Testis (tissue), 2 donors: Measurements from ENCODE around the gene PLEKHM1.
"Not testable (repeated sequence)": the region's sequence is repeated elsewhere in the genome, so short reads cannot be mapped to it uniquely, and the experiment has no call there.

ENCODE experiments used
- POLR2A ChIP-seq: fragments of 450-650 bp; IDR thresholded peaks from one replicate; pipeline ENCODE4 v1.6.1; 2017; ENCODE audit warnings: antibody characterized with exemption, mild to moderate bottlenecking, moderate library complexity
- TF ChIP-seq, protein P1 (sequence below), 3 experiments: fragments of 450-650 bp in 2 of 3; fragments of 200-600 bp in 1 of 3; sonication (generic) in 1 of 3; IDR thresholded peaks; one replicate each; pipeline ENCODE4 v1.5.1; 2016 to 2019; ENCODE audit warnings: antibody characterized with exemption in 3 of 3, mild to moderate bottlenecking in 2 of 3, moderate library complexity in 1 of 3

DNA sequence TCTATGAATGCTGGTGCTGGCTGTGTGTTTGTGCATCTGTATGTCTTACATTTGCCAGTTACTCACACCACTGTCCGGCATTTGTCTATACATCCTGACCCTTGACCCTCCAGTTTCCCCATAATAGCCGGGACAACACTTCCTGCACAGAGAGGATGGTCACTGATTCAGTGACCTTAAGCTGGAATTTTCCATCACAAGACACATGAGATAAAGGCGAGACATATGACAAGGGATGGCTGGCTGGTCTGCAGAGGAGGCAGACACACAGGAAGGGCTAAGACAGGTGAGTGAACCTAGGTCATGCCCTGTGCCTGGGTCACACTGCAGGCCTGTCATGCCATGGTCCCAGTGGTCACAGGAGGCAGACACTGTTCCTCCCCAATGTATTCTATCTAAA is 18.3 kb downstream of the PLEKHM1 start:
- TF ChIP-seq, protein P1, sequence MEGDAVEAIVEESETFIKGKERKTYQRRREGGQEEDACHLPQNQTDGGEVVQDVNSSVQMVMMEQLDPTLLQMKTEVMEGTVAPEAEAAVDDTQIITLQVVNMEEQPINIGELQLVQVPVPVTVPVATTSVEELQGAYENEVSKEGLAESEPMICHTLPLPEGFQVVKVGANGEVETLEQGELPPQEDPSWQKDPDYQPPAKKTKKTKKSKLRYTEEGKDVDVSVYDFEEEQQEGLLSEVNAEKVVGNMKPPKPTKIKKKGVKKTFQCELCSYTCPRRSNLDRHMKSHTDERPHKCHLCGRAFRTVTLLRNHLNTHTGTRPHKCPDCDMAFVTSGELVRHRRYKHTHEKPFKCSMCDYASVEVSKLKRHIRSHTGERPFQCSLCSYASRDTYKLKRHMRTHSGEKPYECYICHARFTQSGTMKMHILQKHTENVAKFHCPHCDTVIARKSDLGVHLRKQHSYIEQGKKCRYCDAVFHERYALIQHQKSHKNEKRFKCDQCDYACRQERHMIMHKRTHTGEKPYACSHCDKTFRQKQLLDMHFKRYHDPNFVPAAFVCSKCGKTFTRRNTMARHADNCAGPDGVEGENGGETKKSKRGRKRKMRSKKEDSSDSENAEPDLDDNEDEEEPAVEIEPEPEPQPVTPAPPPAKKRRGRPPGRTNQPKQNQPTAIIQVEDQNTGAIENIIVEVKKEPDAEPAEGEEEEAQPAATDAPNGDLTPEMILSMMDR (IDR thresholded peaks at IDR 0.05), result not testable (repeated sequence)
- not testable (repeated sequence) for TF ChIP-seq POLR2A
